K562 (cell line): ENCODE measurements around the gene FADS1. TPM values are rescaled to one million over a fixed set of nuclear protein-coding genes. Genes with fewer than 3 reads are reported as not detected.

Experiments used
- ATAC-seq: fragments of 200-7000 bp; cut with Tn5 transposase; 3 replicates; pipeline ENCODE4 v1.9.1; 2020; ENCODE audit warnings: moderate library complexity
- BruUV-seq: library from RNA; stranded (reverse); fragments of 400-500 nt; replicated peaks from 2 replicates; lab custom pipeline; 2021; lab: Mats Ljungman, UMichigan
- CTCF ChIA-PET: fragments of 300-600 bp; formaldehyde crosslinking; extraction: SDS; loops from one replicate; lab custom pipeline; 2021; ENCODE audit warnings: low intra/inter-chr PET ratio; lab: Yijun Ruan, JAX
- POLR2A ChIA-PET: fragments of 300-600, 350-650 bp; sonication (Branson Sonifier 250); formaldehyde crosslinking; extraction: SDS; loops from one replicate; lab custom pipeline; 2021; ENCODE audit warnings: antibody characterized with exemption, inconsistent platforms; lab: Yijun Ruan, JAX
- DNase-seq, 4 experiments: peaks; one replicate each; pipeline versions ENCODE4 v3.0.0 to v3.0.0-alpha.2; 2011 to 2018; ENCODE audit warnings: low spot score in 3 of 4, mixed read lengths in 3 of 4; ENCODE audit errors: extremely low read depth in 1 of 4
- FAIRE-seq: peaks from 2 replicates; lab custom pipeline; 2011; peaks lifted over from hg19 to GRCh38; lab: Jason Lieb, UNC
- H2AFZ ChIP-seq: 2 replicates; pipeline ENCODE4 v1.6.0; 2011; ENCODE audit warnings: low read depth, low read length, control low read depth, inconsistent platforms
- H3K27ac ChIP-seq: fragments of 200-600 bp; 3 replicates; pipeline ENCODE4 v1.8.0; 2011; ENCODE audit warnings: low read depth, mild to moderate bottlenecking, control low read depth, inconsistent platforms, low read length, moderate library complexity, mixed read lengths; ENCODE audit errors: extremely low read depth
- H3K27me3 ChIP-seq, 2 experiments: fragments of 300-600 bp in 1 of 2; 2 replicates in 1 of 2; 3 replicates in 1 of 2; pipeline versions ENCODE4 v1.6.0 to v1.8.0; 2011; ENCODE audit warnings: inconsistent platforms in 2 of 2, low read length in 2 of 2, mild to moderate bottlenecking in 1 of 2, mixed read lengths in 1 of 2, moderate library complexity in 1 of 2; ENCODE audit not compliant: control insufficient read depth in 2 of 2, insufficient read depth in 2 of 2
- H3K36me3 ChIP-seq: fragments of 300-600 bp; 3 replicates; pipeline ENCODE4 v1.8.0; 2011; ENCODE audit warnings: mild to moderate bottlenecking, low read length, inconsistent platforms; ENCODE audit not compliant: control insufficient read depth, insufficient read depth
- H3K4me1 ChIP-seq, 2 experiments: fragments of 200-600 bp in 1 of 2; replicated peaks in 1 of 2; 2 replicates in 1 of 2; 3 replicates in 1 of 2; pipeline versions ENCODE4 v1.5.1 to v1.8.0; 2011; ENCODE audit warnings: inconsistent platforms in 2 of 2, low read length in 2 of 2, mild to moderate bottlenecking in 1 of 2, mixed read lengths in 1 of 2, moderate library complexity in 1 of 2; ENCODE audit not compliant: control insufficient read depth in 2 of 2, insufficient read depth in 2 of 2
- H3K4me2 ChIP-seq: 2 replicates; pipeline ENCODE4 v1.6.1; 2011; ENCODE audit warnings: low read length, control low read depth, inconsistent platforms, mixed read lengths; ENCODE audit not compliant: insufficient read depth
- H3K4me3 ChIP-seq: fragments of 200-600 bp; sonication (generic), shearing (Covaris generic); 2 replicates; pipeline ENCODE4 v1.5.1; 2016; ENCODE audit warnings: control low read depth, inconsistent platforms
- H3K79me2 ChIP-seq: fragments of 200-600 bp; 3 replicates; pipeline ENCODE4 v1.8.0; 2011; ENCODE audit warnings: low read length, inconsistent platforms; ENCODE audit not compliant: control insufficient read depth, insufficient read depth
- H3K9ac ChIP-seq, 2 experiments: 2 replicates each; pipeline versions ENCODE4 v1.6.0 to v1.6.1; 2011; ENCODE audit warnings: low read depth in 2 of 2, low read length in 2 of 2, control low read depth in 1 of 2, inconsistent platforms in 1 of 2, mild to moderate bottlenecking in 1 of 2, mixed read lengths in 1 of 2; ENCODE audit not compliant: insufficient read depth in 1 of 2
- H3K9me1 ChIP-seq: one replicate; pipeline ENCODE4 v1.6.0; 2011; ENCODE audit warnings: inconsistent platforms, mild to moderate bottlenecking, low read length, moderate library complexity; ENCODE audit not compliant: control insufficient read depth, insufficient read depth
- H3K9me3 ChIP-seq: replicated peaks from 2 replicates; pipeline ENCODE4 v1.5.1; 2011; ENCODE audit warnings: low read depth, low read length, inconsistent platforms; ENCODE audit not compliant: control insufficient read depth, insufficient read depth
- H4K20me1 ChIP-seq: replicated peaks from 2 replicates; pipeline ENCODE4 v1.6.1; 2011; ENCODE audit warnings: low read length, inconsistent platforms, mixed read lengths; ENCODE audit not compliant: control insufficient read depth, insufficient read depth
- DEAF1 ChIP-seq: fragments of 450-650 bp; formaldehyde crosslinking; IDR thresholded peaks from 2 replicates; pipeline ENCODE4 v1.4.0; 2020; ENCODE audit warnings: mild to moderate bottlenecking, moderate library complexity
- IRF1 ChIP-seq: sonication (generic); formaldehyde crosslinking; IDR thresholded peaks from 2 replicates; pipeline ENCODE4 v1.8.0; 2022; ENCODE audit warnings: missing genetic modification reagents, mild to moderate bottlenecking, borderline replicate concordance
- MBD2 ChIP-seq: sonication (generic); IDR thresholded peaks from 2 replicates; pipeline ENCODE4 v1.6.1; 2016; ENCODE audit warnings: low read depth, borderline replicate concordance
- NRF1 ChIP-seq, 2 experiments: fragments of 450-650 bp; IDR thresholded peaks in 1 of 2; conservative IDR thresholded peaks in 1 of 2; 2 replicates each; pipeline ENCODE4 v1.6.1; 2014; ENCODE audit warnings: mild to moderate bottlenecking in 2 of 2
- POLR2H ChIP-seq: IDR thresholded peaks from 2 replicates; pipeline ENCODE4 v1.6.1; 2016; ENCODE audit warnings: missing genetic modification characterization, low read depth, mild to moderate bottlenecking, control low read depth, missing compliant biosample characterization, moderate library complexity
- RBFOX2 ChIP-seq: fragments of 200-400 bp; formaldehyde crosslinking; IDR thresholded peaks from 2 replicates; pipeline ENCODE4 v1.6.1; 2017; ENCODE audit warnings: low read depth, mild to moderate bottlenecking, low read length, moderate library complexity
- SIN3B ChIP-seq: fragments of 450-650 bp; IDR thresholded peaks from 2 replicates; pipeline ENCODE4 v1.6.1; 2017; ENCODE audit warnings: low read depth, mild to moderate bottlenecking, moderate library complexity
- SREBF2 ChIP-seq: sonication (generic); formaldehyde crosslinking; IDR thresholded peaks from 2 replicates; pipeline ENCODE4 v1.4.0; 2020; ENCODE audit warnings: mild to moderate bottlenecking, missing genetic modification reagents
- ZFP36 ChIP-seq: fragments of 150-350 bp; IDR thresholded peaks from 2 replicates; pipeline ENCODE4 v1.6.1; 2018; ENCODE audit warnings: low read length, low read depth; ENCODE audit not compliant: partially characterized antibody
- ZNF184 ChIP-seq: sonication (generic); formaldehyde crosslinking; IDR thresholded peaks from 2 replicates; pipeline ENCODE4 v1.5.0; 2020; ENCODE audit warnings: missing genetic modification reagents
- ZNF311 ChIP-seq: fragments of 250-450 bp; sonication (Bioruptor Pico); IDR thresholded peaks from 2 replicates; pipeline ENCODE4 v1.4.0; 2020; ENCODE audit warnings: mild to moderate bottlenecking, moderate library complexity
- ZNF398 ChIP-seq: fragments of 250-450 bp; sonication (Bioruptor Pico); IDR thresholded peaks from 2 replicates; pipeline ENCODE4 v1.8.0; 2021; ENCODE audit warnings: moderate library complexity, mild to moderate bottlenecking, inconsistent platforms
- WGBS: fragments of 100-300 bp; shearing (Covaris generic); methylation state at CpG from one replicate; pipeline ENCODE4 v1.1.6; 2016; ENCODE audit warnings: low coverage, mixed read lengths; ENCODE audit not compliant: insufficient coverage; ENCODE audit errors: missing lambda C conversion rate; 5-methylcytosine and 5-hydroxymethylcytosine counted together
- in situ Hi-C: fragments of 300-500 bp; cut with MboI; formaldehyde crosslinking; loops from 4 replicates; pipeline ENCODE4 v1.15.0; 2018; ENCODE audit warnings: inconsistent platforms, mixed read lengths
- intact Hi-C: fragments of 100-400 bp; cut with micrococcal nuclease; formaldehyde crosslinking; loops from 2 replicates; pipeline ENCODE4 v1.14.2; 2022
- polyA plus RNA-seq, 8 experiments: library from polyadenylated mRNA; depleted of rRNA in 4 of 8; stranded (reverse) in 5 of 8; unstranded in 3 of 8; fragments of >200 nt; fragmentation: Nextera tagmentation in 2 of 8; fragmentation: Illumina TruSeq in 1 of 8; extraction: Ambion mirVana in 2 of 8; extraction: Trizol in 1 of 8; gene quantifications; 2 replicates each; pipeline versions ENCODE4 v1.2.1 to v1.2.3, GENCODE V29; 2011 to 2014; ENCODE audit warnings: inconsistent platforms in 1 of 8, missing spikeins in 1 of 8
- total RNA-seq, 7 experiments: library from RNA; depleted of rRNA in 6 of 7; stranded (reverse); fragments of >200 nt in 6 of 7; fragmentation: Illumina TruSeq in 2 of 7; extraction: Trizol in 2 of 7; gene quantifications; 2 replicates each; pipeline versions ENCODE4 v1.2.1 to v1.2.3, GENCODE V29; 2011 to 2021; ENCODE audit warnings: low replicate concordance in 1 of 7

FADS1 gene
- total and polyA plus RNA-seq, 9 of the 15 experiments (the other 6 are each of a cell fraction or from before 2014, with no cell fraction given) = 110 to 864 (median 364) TPM

GRCh38 chr11:61799665-61800284 lies 17.0 kb downstream of the FADS1 start:
- Histone ChIP-seq H3K27me3 (no peaks in the 10 kb centered on the region), H3K4me3 (no peak overlapping the region), H3K9me3 (no peaks in the 10 kb centered on the region), H3K4me2 (peak overlapping the region; percentile 27; the same call in 1 of the 2 replicates), H2AFZ (no peak overlapping the region), H3K9ac (peak overlapping the region; percentile 49 to 56; a peak in 2 of 4 replicates), H3K27ac (peak overlapping the region; percentile 70), H4K20me1 (peaks cover 3% of the 10 kb centered on the region), H3K9me1 (peaks cover 9% of the 10 kb centered on the region), H3K79me2 (peaks cover 59% of the 10 kb centered on the region), H3K36me3 (peaks cover 97% of the 10 kb centered on the region), H3K4me1 (peaks cover 51 to 65% of the 10 kb centered on the region in 2 experiments)
- FAIRE-seq (no peak), ATAC-seq (peak; percentile 4; the same call in 2 of the 3 replicates), DNase-seq (no peak)
- intact Hi-C loops = no loop called here
- POLR2A ChIA-PET = interaction anchor here (0.6 to 4.2 kb wide), 7 partner anchors 13 to 308 kb away, joined by 3 to 48 read pairs (median 4); no protein-coding TSS in a partner anchor
- no TSS peak for BruUV-seq
- in situ Hi-C loops = loop anchor here (5.0 kb wide), 2 partner anchors 153 to 308 kb away; partner anchors contain the start of gene BEST1
- WGBS = 71% methylated on average over 2 of the region's 2 CpGs
- CTCF ChIA-PET = no interaction called here
- no peak for TF ChIP-seq SREBF2 (CRISPR knock-in tag)
- peak; percentile 2; the same call in 1 of the 2 replicates for TF ChIP-seq MBD2
- TF ChIP-seq POLR2H (tag) = peak; percentile 58
- TF ChIP-seq NRF1 (conservative IDR thresholded peaks at IDR 0.05 in 1 of 2, IDR thresholded peaks at IDR 0.05 in 1 of 2) = no peak
- no peak for TF ChIP-seq SIN3B
- TF ChIP-seq ZNF184 (CRISPR knock-in tag) = no peak
- peak; percentile 13 for TF ChIP-seq ZFP36
- peak; percentile 52 for TF ChIP-seq RBFOX2
- no peak for TF ChIP-seq IRF1 (CRISPR knock-in tag)
- no peak for TF ChIP-seq ZNF398 (CRISPR knock-in tag)
- TF ChIP-seq DEAF1 = no peak
- TF ChIP-seq ZNF311 (CRISPR knock-in tag) = no peak
